Naive thymus-derived CD4-positive, alpha-beta T cell (primary cell): ENCODE data around the gene PLCH2. TPM values are rescaled to one million over a fixed set of nuclear protein-coding genes. Genes with fewer than 3 reads are reported as not detected.

Experiments used
- ATAC-seq: fragments of 150-1000 bp; cut with Tn5 transposase; 2 replicates; pipeline ENCODE4 v1.10.0; 2021; ENCODE audit warnings: mild to moderate bottlenecking, moderate library complexity
- CTCF ChIA-PET: fragments of 350-600 bp; sonication (Branson Sonifier 250); formaldehyde crosslinking; loops from one replicate; lab custom pipeline; 2021; ENCODE audit warnings: antibody characterized with exemption; lab: Charles Lee
- POLR2A ChIA-PET: fragments of 350-600 bp; sonication (Branson Sonifier 250); formaldehyde crosslinking; loops from one replicate; lab custom pipeline; 2021; ENCODE audit warnings: antibody characterized with exemption, inconsistent platforms; lab: Charles Lee
- DNase-seq, 9 donors: peaks; one replicate each; pipeline versions ENCODE4 v3.0.0 to v3.0.0-alpha.2; 2020 to 2022; ENCODE audit warnings: mixed read lengths in 1 of 9
- H3K27ac ChIP-seq: one replicate; pipeline ENCODE4 v1.7.0; 2013; ENCODE audit warnings: mild to moderate bottlenecking, low read depth, low read length, moderate library complexity
- H3K27me3 ChIP-seq, 2 donors: one replicate each; pipeline ENCODE4 v1.7.0; 2013; ENCODE audit warnings: low read length in 2 of 2, mild to moderate bottlenecking in 2 of 2, moderate library complexity in 2 of 2; ENCODE audit not compliant: control insufficient read depth in 2 of 2, insufficient read depth in 2 of 2
- H3K36me3 ChIP-seq, 3 experiments: 1 replicate in 2 of 3; 2 replicates in 1 of 3; pipeline ENCODE4 v1.7.0; 2013; ENCODE audit warnings: low read length in 3 of 3, mild to moderate bottlenecking in 3 of 3, moderate library complexity in 1 of 3; ENCODE audit not compliant: insufficient read depth in 3 of 3, control insufficient read depth in 2 of 3
- H3K4me1 ChIP-seq, 2 donors: one replicate each; pipeline ENCODE4 v1.7.0; 2013; ENCODE audit warnings: low read length in 2 of 2, mild to moderate bottlenecking in 2 of 2, moderate library complexity in 1 of 2; ENCODE audit not compliant: control insufficient read depth in 2 of 2, insufficient read depth in 2 of 2
- H3K4me3 ChIP-seq: 2 replicates; pipeline ENCODE4 v1.7.0; 2013; ENCODE audit warnings: mild to moderate bottlenecking, low read length
- H3K9me3 ChIP-seq, 3 experiments: 1 replicate in 2 of 3; 2 replicates in 1 of 3; pipeline ENCODE4 v1.7.0; 2013; ENCODE audit warnings: low read length in 3 of 3; ENCODE audit not compliant: control insufficient read depth in 2 of 3
- H3K27ac Mint-ChIP-seq, 9 donors: one replicate each; pipeline ENCODE4 v1.8.0; 2020 to 2022; ENCODE audit warnings: mixed read lengths in 9 of 9, mild to moderate bottlenecking in 8 of 9, moderate library complexity in 5 of 9, inconsistent platforms in 2 of 9
- H3K27me3 Mint-ChIP-seq, 5 donors: one replicate each; pipeline ENCODE4 v1.8.0; 2021 to 2022; ENCODE audit warnings: mixed read lengths in 5 of 5, mild to moderate bottlenecking in 1 of 5
- H3K36me3 Mint-ChIP-seq, 5 donors: one replicate each; pipeline ENCODE4 v1.8.0; 2020 to 2022; ENCODE audit warnings: mixed read lengths in 5 of 5, mild to moderate bottlenecking in 3 of 5, inconsistent platforms in 1 of 5
- H3K4me1 Mint-ChIP-seq, 7 donors: one replicate each; pipeline ENCODE4 v1.8.0; 2020 to 2022; ENCODE audit warnings: mixed read lengths in 7 of 7, mild to moderate bottlenecking in 3 of 7, inconsistent platforms in 1 of 7
- H3K4me3 Mint-ChIP-seq, 10 donors: one replicate each; pipeline ENCODE4 v1.8.0; 2020 to 2022; ENCODE audit warnings: mild to moderate bottlenecking in 10 of 10, mixed read lengths in 10 of 10, moderate library complexity in 6 of 10, inconsistent platforms in 2 of 10
- H3K9me3 Mint-ChIP-seq, 11 donors: one replicate each; pipeline ENCODE4 v1.8.0; 2020 to 2022; ENCODE audit warnings: mixed read lengths in 11 of 11, mild to moderate bottlenecking in 4 of 11, inconsistent platforms in 1 of 11, moderate library complexity in 1 of 11
- intact Hi-C, 2 donors: fragments of 100-400 bp; cut with micrococcal nuclease; formaldehyde crosslinking; loops; one replicate each; pipeline ENCODE4 v1.15.1; 2023
- polyA plus RNA-seq, 2 donors: library from polyadenylated mRNA; unstranded; fragments of 300-500 nt; fragmentation: Illumina TruSeq; gene quantifications; one replicate each; pipeline ENCODE4 v1.2.3, GENCODE V29; 2021
- total RNA-seq, 6 experiments: library from RNA in 5 of 6; stranded (reverse) in 5 of 6; gene quantifications; 1 replicate in 5 of 6; 2 replicates in 1 of 6; pipeline ENCODE4 v1.2.3 and lab custom pipeline; 2021 to 2026

PLCH2 gene
- total and polyA plus RNA-seq, 7 experiments from 2014 or later, result 0.11 to 37.4 (median 11.8) TPM

- no peak overlapping the region for H3K4me3 Mint-ChIP-seq
- H3K27me3 Mint-ChIP-seq, result no peaks in the 10 kb centered on the region
- ChIA-PET CTCF (no interaction called here), POLR2A (no interaction called here)
- H3K4me1 Mint-ChIP-seq, result peaks cover 0 to 7% (median 0%) of the 10 kb centered on the region in 7 donors
- no peak for ATAC-seq
- H3K36me3 Mint-ChIP-seq, result peaks cover 0 to 18% (median 3%) of the 10 kb centered on the region in 5 donors
- H3K9me3 ChIP-seq, result no peaks in the 10 kb centered on the region
- DNase-seq, result no peak
- intact Hi-C loops, result no loop called here
- no peak overlapping the region for H3K4me3 ChIP-seq
- peaks cover 17 to 98% (median 40%) of the 10 kb centered on the region in 3 experiments for H3K36me3 ChIP-seq
- no peak overlapping the region for H3K27ac ChIP-seq
- no peaks in the 10 kb centered on the region for H3K4me1 ChIP-seq
- H3K27ac Mint-ChIP-seq, result no peak overlapping the region
- H3K9me3 Mint-ChIP-seq, result no peaks in the 10 kb centered on the region
- H3K27me3 ChIP-seq, result no peaks in the 10 kb centered on the region
Observed at GRCh38 chr1:2516124-2516523, 40.0 kb downstream of the PLCH2 start.

- ChIA-PET POLR2A (no interaction called here), CTCF (no interaction called here)
- no peak overlapping the region for H3K4me3 Mint-ChIP-seq
- H3K27me3 ChIP-seq, result no peaks in the 10 kb centered on the region
- no peak for DNase-seq
- intact Hi-C loops, result no loop called here
- H3K4me1 ChIP-seq, result no peaks in the 10 kb centered on the region
- no peak overlapping the region for H3K27ac ChIP-seq
- ATAC-seq, result no peak
- no peak overlapping the region for H3K27ac Mint-ChIP-seq
- no peaks in the 10 kb centered on the region for H3K27me3 Mint-ChIP-seq
- H3K9me3 ChIP-seq, result no peaks in the 10 kb centered on the region
- peaks cover 0 to 7% (median under 1%) of the 10 kb centered on the region in 7 donors for H3K4me1 Mint-ChIP-seq
- no peak overlapping the region for H3K4me3 ChIP-seq
- peaks cover 17 to 98% (median 41%) of the 10 kb centered on the region in 3 experiments for H3K36me3 ChIP-seq
- no peaks in the 10 kb centered on the region for H3K9me3 Mint-ChIP-seq
- peaks cover 0 to 14% (median 4%) of the 10 kb centered on the region in 5 donors for H3K36me3 Mint-ChIP-seq
Observed at GRCh38 chr1:2516946-2517345, 40.9 kb downstream of the PLCH2 start.

- no peaks in the 10 kb centered on the region for H3K27me3 ChIP-seq
- H3K4me3 ChIP-seq, result no peak overlapping the region
- ATAC-seq (no peak), DNase-seq (no peak)
- ChIA-PET POLR2A (no interaction called here), CTCF (no interaction called here)
- peaks cover 17 to 89% (median 41%) of the 10 kb centered on the region in 3 experiments for H3K36me3 ChIP-seq
- H3K4me3 Mint-ChIP-seq, result no peak overlapping the region
- H3K27me3 Mint-ChIP-seq, result no peaks in the 10 kb centered on the region
- H3K9me3 ChIP-seq, result no peaks in the 10 kb centered on the region
- no peak overlapping the region for H3K27ac ChIP-seq
- no peak overlapping the region for H3K27ac Mint-ChIP-seq
- H3K9me3 Mint-ChIP-seq, result no peaks in the 10 kb centered on the region
- H3K4me1 ChIP-seq, result peaks cover 5% of the 10 kb centered on the region in 2 donors
- peaks cover 8 to 13% (median 11%) of the 10 kb centered on the region in 7 donors for H3K4me1 Mint-ChIP-seq
- H3K36me3 Mint-ChIP-seq, result peaks cover 0 to 14% (median 4%) of the 10 kb centered on the region in 5 donors
- intact Hi-C loops, result no loop called here
Observed at GRCh38 chr1:2517966-2518365, 41.9 kb downstream of the PLCH2 start.

- no peaks in the 10 kb centered on the region for H3K9me3 Mint-ChIP-seq
- H3K9me3 ChIP-seq, result no peaks in the 10 kb centered on the region
- H3K27me3 Mint-ChIP-seq, result no peaks in the 10 kb centered on the region
- H3K27me3 ChIP-seq, result no peaks in the 10 kb centered on the region
- peak overlapping the region in 1 of 9 donors; percentile 33 for H3K27ac Mint-ChIP-seq
- H3K36me3 Mint-ChIP-seq, result peaks cover 0 to 14% (median 4%) of the 10 kb centered on the region in 5 donors
- CTCF ChIA-PET, result no interaction called here
- H3K4me1 ChIP-seq, result peaks cover 10% of the 10 kb centered on the region in 2 donors
- H3K27ac ChIP-seq, result no peak overlapping the region
- no peak for ATAC-seq
- POLR2A ChIA-PET, result no interaction called here
- intact Hi-C loops, result no loop called here
- H3K36me3 ChIP-seq, result peaks cover 17 to 83% (median 40%) of the 10 kb centered on the region in 3 experiments
- H3K4me1 Mint-ChIP-seq, result peaks cover 12 to 18% (median 15%) of the 10 kb centered on the region in 7 donors
- no peak for DNase-seq
- no peak overlapping the region for H3K4me3 Mint-ChIP-seq
- no peak overlapping the region for H3K4me3 ChIP-seq
Observed at GRCh38 chr1:2518528-2518927, 42.4 kb downstream of the PLCH2 start.

GRCh38 chr1:2519029-2519685 is 43.1 kb downstream of the PLCH2 start:
- no peak overlapping the region for H3K27ac Mint-ChIP-seq

GRCh38 chr1:2519729-2520128 is 43.6 kb downstream of the PLCH2 start:
- CTCF ChIA-PET, result no interaction called here

More at GRCh38 chr1:2519029-2519685, 43.1 kb downstream of the PLCH2 start:
- ChIA-PET POLR2A (no interaction called here), CTCF (no interaction called here)
- DNase-seq, result no peak
- no peaks in the 10 kb centered on the region for H3K9me3 ChIP-seq
- Mint-ChIP-seq H3K27me3 (no peaks in the 10 kb centered on the region), H3K36me3 (peaks cover 0 to 14% (median 6%) of the 10 kb centered on the region in 5 donors), H3K4me3 (no peak overlapping the region), H3K4me1 (peaks cover 17 to 24% (median 21%) of the 10 kb centered on the region in 7 donors), H3K9me3 (no peaks in the 10 kb centered on the region)
- no peak overlapping the region for H3K4me3 ChIP-seq
- peaks cover 14 to 17% of the 10 kb centered on the region in 2 donors for H3K4me1 ChIP-seq
- no peak overlapping the region for H3K27ac ChIP-seq
- intact Hi-C loops, result no loop called here
- no peak for ATAC-seq
- no peaks in the 10 kb centered on the region for H3K27me3 ChIP-seq
- H3K36me3 ChIP-seq, result peaks cover 17 to 77% (median 34%) of the 10 kb centered on the region in 3 experiments

More at GRCh38 chr1:2519729-2520128, 43.6 kb downstream of the PLCH2 start:
- intact Hi-C loops, result loop anchor here in 1 of 2 donors (10.0 kb wide), 2 partner anchors 225 to 1105 kb away; partner anchors contain the start of gene TPRG1L
- H3K27ac Mint-ChIP-seq, result no peak overlapping the region
- no peak for ATAC-seq
- no peak overlapping the region for H3K4me3 Mint-ChIP-seq
- H3K4me3 ChIP-seq, result no peak overlapping the region
- POLR2A ChIA-PET, result no interaction called here
- H3K27me3 ChIP-seq, result no peaks in the 10 kb centered on the region
- H3K4me1 ChIP-seq, result peaks cover 18 to 22% of the 10 kb centered on the region in 2 donors
- H3K27ac ChIP-seq, result no peak overlapping the region
- H3K9me3 ChIP-seq, result no peaks in the 10 kb centered on the region
- peaks cover 17 to 73% (median 32%) of the 10 kb centered on the region in 3 experiments for H3K36me3 ChIP-seq
- no peaks in the 10 kb centered on the region for H3K27me3 Mint-ChIP-seq
- H3K4me1 Mint-ChIP-seq, result peaks cover 23 to 30% (median 26%) of the 10 kb centered on the region in 7 donors
- no peak for DNase-seq
- peaks cover 0 to 14% (median 6%) of the 10 kb centered on the region in 5 donors for H3K36me3 Mint-ChIP-seq
- no peaks in the 10 kb centered on the region for H3K9me3 Mint-ChIP-seq
